ENCODE data around the gene CYP2J2.
A peak's percentile ranks its signal among the peaks of the same experiment; 100 is the strongest.
"Not testable (repeated sequence)": the region's sequence is repeated elsewhere in the genome, so short reads cannot be mapped to it uniquely, and the experiment has no call there.

CYP2J2 gene

DNA sequence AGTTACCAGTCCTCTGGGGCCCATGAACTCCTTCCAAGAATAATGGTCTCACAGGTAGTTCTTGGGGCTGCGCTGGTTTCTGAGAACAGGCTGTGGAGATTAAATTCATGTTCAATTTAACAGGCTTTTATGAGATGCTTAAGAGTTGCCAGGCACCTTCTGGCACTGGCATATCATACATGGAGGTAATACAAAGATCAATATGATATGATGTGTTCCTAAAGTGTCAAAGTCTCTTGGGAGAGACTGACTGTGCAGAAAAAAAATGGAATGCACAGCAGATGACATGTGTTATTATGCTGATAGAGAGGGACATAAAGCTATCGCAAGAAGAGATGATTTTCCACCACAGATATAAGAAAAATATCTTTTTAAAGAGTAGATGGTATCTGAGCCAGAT, 6.8 kb downstream of the CYP2J2 start:
- no peak for DNase-seq

DNA sequence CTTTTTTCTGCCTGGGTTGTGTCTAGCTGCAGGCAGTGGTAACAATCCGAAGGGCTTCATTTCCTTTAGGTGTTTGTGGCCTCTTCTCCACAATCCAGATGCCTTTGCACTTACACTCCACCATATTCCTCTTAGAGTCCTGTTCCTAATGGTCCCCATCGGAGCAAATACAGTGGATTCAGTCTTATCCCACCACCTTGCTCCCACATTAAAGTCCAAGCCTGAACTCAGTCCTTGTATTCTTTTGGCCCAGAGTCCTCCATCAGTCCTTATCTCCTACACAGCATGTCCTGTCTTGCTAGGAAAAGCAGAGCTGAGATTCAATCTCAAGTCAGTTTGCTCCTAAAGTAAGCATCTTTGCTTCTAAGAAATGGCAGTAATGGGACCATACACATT, 8.8 kb downstream of the CYP2J2 start:
- no peak for DNase-seq

DNA sequence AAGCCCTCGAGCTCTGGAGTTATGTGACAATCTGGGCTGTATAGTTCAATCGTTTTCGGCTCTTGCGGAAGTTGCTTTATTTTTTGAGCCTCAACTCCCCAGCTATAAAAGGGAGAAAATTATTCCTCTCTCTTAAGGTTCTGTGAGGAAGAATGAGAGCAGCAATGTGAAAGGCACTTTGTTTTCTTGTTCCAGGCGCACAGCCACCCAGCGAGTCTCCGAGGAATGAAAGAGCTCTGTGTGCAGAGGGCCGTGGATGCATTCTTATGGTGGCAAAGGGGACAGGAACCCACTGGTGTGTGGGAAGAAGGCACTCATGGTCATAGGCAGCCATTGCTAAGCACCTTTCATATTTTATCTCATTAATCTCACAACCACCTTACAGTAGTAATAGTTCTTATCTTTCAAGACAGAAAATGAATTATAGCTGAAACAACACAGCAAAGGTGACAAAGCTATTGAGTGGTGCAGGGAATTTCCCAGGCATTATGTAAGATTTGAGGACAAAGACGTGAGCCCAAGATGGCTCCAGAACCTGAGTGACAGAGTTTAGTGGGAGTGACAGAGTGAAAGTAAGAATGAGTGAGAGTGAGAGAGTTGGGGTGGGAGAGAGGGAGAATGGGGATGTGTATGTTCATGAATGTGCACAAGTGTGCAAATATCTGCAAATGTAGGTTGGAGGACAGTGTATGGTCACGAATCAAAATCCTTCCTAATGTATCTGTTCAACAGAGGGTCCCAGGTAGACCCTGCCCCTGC, 9.4 kb downstream of the CYP2J2 start:
- no peak for DNase-seq

DNA sequence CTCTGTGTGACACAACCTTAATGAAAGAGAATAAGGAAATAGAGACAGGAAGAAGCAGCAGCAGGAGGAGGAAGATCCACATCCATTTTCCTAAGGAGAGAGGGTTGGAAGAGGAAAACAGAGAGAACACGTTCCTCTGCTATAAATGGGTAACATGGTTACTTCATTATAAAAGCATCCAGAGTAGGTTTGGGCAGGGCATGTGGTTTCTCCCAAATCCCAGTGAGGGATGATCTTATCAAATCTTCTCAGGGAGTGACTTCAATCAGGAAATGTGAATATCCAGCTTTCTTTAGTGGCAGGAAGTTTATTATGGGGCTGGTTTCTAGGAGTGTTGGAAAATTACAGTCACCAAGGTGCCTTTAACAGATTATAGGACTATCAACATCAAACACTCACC, 11.1 kb downstream of the CYP2J2 start:
- DNase-seq: no peak

DNA sequence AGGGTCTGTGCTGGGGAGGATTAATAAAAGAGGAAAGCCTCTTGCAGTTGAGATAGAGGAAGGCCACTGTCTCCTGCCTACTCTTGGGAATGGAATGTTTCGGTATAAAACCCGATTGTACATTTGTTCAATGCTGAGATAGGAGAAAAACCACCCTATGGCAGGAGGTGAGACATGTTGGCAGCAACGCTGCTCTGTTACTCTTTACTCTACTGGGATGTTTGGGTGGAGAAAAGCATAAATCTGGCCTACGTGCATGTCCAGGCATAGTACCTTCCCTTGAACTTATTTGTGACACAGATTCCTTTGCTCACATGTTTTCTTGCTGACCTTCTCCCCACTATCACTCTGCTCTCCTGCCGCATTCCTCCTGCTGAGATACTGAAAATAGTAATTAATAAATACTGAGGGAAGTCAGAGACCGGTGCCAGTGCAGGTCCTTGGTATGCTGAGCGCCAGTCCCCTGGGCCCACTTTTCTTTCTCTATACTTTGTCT, 11.7 kb downstream of the CYP2J2 start:
- not testable (repeated sequence) for DNase-seq

DNA sequence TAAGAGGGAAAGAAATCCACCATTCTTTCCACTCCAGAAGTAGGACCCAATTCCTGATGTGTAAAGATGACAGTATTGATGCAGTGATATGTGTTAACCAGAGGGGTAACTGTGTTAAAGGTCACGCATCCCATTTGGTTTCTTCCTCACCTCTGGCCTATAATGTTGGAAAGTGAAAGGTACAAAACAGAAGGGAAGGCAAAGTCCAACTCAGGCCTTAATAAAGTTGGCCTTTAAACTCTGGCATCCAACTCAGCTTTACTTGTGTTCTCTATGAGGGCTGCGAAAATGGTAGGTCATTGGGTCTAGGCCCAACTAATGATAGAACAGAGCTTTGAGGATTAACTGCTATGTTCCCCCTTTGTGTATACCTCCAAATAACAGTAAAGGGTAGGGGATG, 17.9 kb downstream of the CYP2J2 start:
- DNase-seq: no peak

DNA sequence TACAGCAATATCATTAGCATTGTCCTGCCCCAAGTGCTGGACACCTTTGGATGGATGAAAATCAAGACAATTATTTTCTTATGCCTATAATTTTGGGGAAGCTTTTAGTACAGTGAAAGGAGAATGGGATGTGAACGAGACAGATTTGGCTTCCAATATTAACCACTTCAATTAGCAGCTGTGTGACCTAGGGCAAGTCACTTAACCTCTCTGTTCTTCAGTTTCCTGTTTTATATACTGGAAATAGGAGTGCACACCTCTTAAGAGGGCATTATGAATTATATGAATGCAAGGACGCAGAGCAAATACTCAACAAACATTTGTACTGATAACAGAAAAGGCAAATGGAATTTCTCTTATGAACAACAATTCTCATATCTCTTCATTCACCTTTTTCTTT, 18.5 kb downstream of the CYP2J2 start:
- DNase-seq: no peak

DNA sequence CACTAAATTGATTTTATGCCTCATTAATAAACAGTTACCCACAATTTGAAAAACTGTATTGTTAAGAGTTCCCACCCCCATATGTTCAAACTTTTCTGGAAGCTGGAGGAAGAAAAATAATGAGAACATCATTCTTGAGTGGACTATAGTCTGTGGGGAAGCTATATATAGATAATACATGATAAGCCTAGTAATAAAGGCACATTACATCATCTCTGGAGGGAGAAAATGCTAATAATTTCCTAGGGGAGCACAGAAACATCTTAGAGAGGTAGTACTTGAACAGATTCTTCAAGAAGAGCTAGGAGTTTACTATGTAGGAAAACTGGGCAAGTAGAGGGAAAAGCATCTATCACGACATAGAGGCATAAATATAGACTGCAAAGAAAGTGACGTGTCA, 19.6 kb downstream of the CYP2J2 start:
- DNase-seq: no peak

DNA sequence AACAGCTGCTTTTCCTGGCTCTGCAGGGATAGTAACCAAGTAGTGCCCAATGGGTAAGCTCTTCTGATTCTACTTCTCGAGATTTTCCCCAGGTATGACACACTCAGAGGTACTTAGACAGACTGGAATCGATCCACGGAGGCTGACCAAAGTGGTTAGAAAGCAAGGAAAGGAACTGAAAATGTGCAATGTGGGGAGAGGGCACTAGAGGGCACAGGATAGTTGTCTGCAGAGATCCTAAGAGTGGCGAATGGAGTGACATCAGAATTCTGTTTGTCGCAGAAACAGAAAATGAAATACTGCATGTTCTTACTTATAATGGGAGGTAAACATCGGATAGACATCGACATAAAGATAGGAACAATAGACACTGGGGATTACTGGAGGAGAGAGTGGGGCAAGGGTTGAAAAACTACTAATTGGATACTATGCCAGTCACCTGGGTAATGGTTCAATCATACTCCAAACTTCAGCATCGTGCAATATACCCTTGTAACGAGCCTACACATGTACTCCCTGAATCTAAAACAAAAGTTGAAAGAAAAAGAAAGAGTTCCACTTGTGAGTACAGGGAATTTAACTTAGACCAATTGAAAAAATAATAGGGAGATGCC, 23.3 kb downstream of the CYP2J2 start:
- DNase-seq: peak in 1 of 5 donors; percentile 12

DNA sequence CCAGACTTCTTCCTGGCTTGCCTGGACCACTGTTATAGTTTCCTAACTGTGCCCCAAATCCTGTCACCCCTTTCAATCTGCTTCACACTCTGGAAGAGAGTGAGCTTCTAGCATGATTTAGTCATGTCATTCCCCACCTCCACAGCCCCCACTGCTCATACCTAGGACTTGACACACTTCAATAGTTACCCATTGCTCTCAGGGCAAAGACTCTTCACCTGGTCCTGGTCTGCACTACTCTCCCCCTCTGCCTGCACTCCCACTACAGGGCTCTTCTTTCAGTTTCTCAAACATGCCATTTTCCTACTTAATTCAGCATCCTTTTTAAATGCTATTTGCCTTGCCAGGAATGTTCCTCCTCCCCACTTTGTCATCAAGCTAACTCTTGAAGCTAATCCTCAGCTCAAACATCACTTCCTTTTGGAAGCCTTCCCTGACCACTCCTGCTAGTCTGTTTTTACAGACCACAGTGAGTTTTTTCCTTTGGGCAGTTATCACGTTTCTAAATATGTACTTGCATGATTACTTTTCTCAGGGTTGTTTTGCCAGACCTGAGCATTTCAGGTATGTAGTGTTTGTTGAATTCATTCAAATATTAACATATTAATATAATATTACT, 24.7 kb downstream of the CYP2J2 start:
- no peak for DNase-seq

DNA sequence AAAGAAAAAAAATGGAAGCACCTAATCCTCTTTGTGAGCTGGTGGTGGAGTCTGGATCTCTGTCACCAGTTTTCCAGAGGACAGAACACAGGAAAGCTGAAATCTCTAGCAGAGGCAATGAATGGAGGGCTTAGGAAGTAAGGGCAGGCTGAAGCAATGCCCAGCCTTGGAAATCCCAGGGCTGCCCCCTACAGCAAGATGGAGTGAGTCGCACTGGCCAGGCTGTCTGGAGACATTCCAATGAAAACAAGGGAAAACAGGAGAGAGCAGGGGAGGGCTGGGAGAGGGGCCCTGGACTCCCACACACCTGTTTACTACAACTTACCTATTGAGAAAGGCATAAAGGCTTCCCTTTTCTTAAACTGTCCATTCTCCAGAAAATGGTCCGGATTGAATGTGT, 25.9 kb downstream of the CYP2J2 start:
- DNase-seq: no peak

DNA sequence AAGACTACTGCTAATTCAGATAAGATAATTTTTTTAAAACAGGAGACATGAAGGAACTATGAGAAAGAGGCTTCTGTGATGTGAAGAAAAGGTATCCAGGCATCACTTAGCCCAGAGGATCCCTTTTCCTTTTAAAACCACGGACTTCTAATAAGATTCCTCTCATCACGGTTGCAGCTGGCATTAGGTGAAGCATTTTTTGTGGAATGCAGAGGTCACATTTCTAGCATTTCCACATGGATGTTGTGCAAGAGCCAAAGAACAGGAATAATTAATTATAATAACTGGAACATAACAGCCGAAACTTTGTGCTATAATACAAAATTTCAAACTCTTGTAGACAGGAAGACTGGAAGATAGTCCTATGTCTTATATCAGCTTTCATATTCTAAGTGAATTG, 27.6 kb downstream of the CYP2J2 start:
- DNase-seq: no peak

DNA sequence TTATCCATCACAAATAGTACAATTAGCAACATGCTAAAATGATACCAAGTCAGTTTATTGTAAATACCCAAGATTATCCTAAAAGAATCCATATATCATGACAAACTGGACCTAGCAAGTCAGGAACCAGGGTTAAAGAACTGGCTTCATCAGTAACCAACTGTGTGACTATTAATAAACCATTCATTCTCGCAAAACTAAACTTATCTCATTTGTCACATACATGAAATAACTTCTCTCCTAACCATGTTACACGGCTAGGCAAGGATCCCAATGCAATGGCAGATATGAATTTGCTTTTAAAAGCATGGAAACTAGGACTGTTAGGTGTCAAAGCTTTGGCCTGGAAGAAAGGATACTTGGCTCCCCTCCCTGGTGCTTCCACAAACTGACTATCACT, 29.4 kb downstream of the CYP2J2 start:
- no peak for DNase-seq

DNA sequence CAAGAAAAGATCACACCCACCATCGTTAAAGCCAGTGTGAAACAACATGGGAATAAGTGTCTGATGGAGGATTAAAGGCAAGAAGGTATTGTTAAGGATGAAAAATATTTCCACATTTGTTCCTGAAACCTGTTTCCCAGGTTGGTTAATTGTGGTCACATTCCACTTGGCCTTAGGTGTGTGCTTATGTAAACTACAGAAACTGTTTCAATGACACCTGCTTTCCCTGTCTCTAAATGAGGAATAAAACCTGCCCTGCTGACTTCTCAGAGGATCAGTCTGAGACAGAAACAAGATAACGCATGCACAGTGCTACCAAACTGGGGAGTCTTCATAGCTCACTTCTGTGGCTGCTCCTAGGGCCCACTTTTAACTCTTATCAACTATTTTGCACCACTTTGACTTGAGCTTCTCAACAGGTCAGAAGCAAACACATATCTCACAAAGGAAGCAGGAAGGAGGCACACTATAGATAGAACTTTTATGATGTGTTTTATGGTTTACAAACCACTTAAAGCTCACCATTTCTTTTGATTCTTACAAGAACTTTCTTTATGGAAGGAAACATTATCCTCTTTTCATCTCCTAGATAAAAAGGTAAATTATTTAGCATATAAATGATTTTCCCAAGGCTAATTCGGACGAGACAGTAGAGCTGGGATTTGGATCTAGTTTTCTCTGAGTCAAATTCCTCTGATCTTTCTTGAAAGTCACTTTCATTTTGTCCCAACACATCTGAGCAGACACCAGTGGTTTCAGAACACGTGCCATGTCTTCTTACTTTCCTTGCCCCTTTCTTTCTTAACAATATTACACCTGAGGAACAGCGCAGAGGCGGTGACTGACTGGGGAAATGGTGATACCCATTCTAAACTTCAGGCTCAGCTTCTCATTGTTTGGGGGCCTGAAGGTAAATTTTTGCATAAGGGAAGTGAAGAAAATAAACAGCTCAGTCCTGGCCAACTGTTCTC, 33.4 kb downstream of the CYP2J2 start:
- DNase-seq: no peak

DNA sequence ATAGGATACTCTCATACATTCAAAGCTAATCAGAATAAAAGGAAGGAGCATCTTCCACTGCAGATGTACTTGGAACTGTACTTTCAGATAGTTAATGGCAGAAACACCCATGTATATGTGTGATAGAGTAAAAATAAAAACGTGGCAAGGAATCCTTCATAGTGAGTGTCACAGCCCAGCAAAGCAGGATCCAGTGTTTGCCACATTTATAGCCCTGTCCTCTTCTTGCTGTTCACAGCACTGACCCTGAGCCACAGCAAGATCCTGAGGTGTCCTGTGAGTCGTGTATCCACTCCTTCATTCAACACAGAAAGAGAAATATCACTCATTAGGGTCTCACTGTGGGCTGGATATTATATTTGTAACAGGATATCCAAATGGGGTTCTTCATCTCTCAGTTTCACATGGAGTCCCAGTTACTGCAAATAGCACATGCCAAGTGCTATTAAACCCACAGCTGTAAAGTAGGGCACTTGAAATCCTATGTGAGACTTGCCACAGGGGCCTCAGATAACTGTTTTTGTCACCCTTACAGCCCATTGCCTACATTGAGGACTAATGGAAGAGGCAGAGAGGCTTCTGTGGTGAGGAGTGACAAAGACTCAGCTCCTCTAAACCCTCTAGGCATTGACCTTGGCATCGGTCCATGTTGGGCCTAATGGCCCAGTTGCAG, 41.3 kb downstream of the CYP2J2 start:
- no peak for DNase-seq

DNA sequence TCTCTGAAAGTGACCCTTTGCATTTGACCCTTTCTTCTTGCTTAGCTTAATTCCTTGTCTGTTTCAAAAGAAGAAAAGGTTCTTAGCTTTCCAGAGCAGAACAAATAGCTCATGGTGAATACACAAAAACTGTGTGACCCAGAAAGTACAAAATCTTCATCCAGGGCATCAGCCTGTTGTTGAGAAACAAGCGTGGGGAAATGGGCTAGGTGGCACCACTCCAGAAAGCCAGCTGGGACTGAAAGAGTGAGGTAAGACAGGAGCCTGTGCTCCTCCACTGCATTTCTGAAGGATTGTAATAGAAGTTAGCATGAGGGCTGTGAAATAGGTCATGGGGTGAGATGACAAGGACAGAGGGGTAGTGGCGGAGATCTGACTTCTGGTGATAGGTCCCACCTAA, 45.8 kb downstream of the CYP2J2 start:
- DNase-seq: no peak

DNA sequence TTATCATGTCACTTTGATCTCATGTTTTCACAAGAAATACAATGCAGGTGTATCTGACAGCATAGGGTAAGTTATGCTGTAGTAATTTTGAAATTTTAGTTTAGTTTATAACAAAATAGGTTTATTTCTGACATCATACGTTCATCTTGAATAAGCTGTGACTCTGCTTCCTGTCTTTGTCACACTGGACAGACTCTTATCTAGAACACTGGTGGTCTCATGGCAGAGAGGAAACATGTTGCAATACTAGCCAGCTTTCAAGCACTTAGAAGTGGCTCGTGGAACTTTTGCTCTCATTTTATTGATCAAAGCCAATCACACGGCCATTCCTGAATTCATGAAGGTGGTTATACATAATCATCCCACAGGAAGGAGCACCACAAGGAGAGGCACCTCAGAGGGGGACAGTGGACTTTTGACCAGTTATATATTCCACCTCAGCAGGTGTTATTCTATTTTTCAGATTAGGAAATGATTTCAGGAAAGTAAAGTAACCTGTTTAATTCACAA, 46.5 kb downstream of the CYP2J2 start:
- DNase-seq: no peak

DNA sequence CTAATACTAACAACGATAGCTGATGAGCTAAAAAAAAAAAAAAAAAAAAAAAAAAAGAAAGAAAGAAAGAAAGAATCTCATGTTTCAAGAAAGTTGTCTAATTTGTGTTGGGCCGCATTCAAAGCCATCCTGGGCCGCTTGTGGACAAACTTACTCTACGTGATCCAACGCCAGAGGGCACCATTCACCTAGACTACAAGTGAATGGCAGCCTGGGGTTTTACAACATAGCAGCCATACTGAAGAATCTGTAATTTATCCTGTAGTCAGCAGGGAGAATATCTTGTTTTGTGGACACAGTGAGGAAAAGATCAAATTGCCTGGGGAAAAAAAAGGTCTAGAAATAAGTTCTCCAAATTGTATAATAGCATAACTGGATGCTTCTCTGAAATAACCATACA, 47.0 kb downstream of the CYP2J2 start:
- DNase-seq: peak in 2 of 5 donors; percentile 19 to 24

DNA sequence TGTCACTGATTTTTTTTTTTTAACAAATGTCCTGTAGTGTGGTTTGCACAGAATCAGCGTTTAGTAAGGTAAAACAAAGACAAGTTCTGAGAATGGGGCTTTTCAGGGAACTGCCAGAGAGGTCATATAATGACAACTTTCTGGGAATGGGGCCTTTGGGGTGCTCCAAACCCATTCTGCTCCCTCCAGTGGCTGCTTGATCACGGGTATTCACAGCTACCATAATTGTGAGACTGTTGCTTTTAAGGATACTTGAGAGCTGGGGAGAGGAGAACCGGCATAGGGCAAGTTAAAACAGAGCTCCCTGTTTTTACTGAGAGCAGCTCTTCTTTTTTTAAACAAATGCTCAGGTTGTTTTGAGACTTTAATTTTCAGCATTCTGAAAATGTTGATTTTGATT, 48.2 kb downstream of the CYP2J2 start:
- DNase-seq: no peak

DNA sequence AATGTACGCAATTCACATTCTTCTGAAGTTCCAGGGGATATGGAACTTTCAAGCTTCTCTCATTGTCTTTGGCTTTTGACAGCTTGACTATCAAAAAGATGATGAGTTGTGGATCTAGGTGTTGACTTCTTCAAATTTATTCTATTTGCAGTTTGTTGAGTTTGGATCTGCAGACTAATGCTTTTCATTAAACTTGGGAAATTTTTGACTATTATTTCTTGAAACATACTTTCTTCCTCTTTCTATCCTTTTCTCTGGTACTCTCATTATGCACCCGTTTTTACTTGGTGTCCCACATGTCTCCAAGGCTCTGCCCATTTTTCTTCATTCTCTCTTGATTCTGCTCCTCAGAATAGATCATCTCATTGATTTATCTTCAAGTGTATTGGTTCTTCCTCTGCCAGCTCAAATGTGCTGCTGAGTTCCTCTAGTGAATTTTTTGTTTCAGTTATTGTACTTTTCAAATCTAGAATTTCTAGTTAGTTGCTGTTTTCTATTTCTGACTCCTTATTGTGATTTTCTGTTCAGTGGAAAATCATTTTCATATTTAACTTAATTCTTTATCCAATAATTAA, 49.4 kb downstream of the CYP2J2 start:
- no peak for DNase-seq

DNA sequence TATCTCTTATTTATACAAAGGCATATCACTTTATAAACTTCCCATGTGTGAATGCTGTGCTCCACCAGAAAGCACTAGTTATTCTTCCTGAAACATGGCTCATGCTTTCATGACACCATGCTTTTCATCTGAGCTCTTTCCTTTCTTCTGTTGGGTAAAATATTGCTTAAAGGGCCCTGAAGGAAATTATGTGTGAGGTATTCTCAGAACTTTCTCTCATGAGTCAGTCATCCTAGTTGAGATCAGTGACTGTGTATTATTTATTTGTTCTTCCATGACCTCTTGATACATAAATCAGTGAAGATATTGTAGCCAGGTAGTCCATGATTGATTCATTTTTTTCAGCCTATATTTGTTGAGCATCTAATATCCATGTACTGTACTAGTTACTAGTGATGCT, 54.8 kb downstream of the CYP2J2 start:
- no peak for DNase-seq

DNA sequence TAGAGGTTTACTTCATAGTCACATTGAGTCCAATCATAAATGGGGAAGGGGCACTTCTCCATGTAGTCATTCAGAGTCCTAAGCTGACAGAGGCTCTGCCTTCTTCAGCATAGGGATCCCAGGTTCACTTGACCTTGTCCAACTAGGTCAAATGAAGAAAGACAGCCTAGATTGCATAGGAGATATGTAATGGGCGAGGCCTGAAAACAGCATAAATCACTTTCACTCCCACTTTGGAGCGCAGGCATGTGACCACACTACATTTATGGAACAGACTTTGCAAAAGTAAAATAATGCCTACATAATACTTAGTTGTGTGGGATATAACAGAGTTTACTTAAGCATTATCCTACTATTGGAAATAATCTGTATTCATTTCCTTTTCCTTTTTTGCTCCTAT, 60.1 kb downstream of the CYP2J2 start:
- no peak for DNase-seq

Measured in T-helper 1 cell (primary cell).